BLaER1 (cell line): ENCODE results near the gene EFCAB14.
"Not testable (repeated sequence)": the region's sequence is repeated elsewhere in the genome, so short reads cannot be mapped to it uniquely, and the experiment has no call there.

Source experiments
- H3K27ac ChIP-seq: shearing (Covaris generic); formaldehyde crosslinking; 2 replicates; pipeline ENCODE4 v1.8.1; 2022
- H3K27me3 ChIP-seq: shearing (Covaris generic); formaldehyde crosslinking; 2 replicates; pipeline ENCODE4 v1.8.1; 2022
- H3K36me3 ChIP-seq: shearing (Covaris generic); formaldehyde crosslinking; 2 replicates; pipeline ENCODE4 v1.8.1; 2022
- H3K4me1 ChIP-seq: shearing (Covaris generic); formaldehyde crosslinking; 2 replicates; pipeline ENCODE4 v1.8.1; 2022
- H3K4me2 ChIP-seq: shearing (Covaris generic); formaldehyde crosslinking; 2 replicates; pipeline ENCODE4 v1.8.1; 2022
- H3K4me3 ChIP-seq: shearing (Covaris generic); formaldehyde crosslinking; 2 replicates; pipeline ENCODE4 v1.8.1; 2022
- H3K9ac ChIP-seq: shearing (Covaris generic); formaldehyde crosslinking; 2 replicates; pipeline ENCODE4 v1.8.1; 2022
- H3K9me3 ChIP-seq: shearing (Covaris generic); formaldehyde crosslinking; 2 replicates; pipeline ENCODE4 v1.8.1; 2022
- H4K20me1 ChIP-seq: shearing (Covaris generic); formaldehyde crosslinking; 2 replicates; pipeline ENCODE4 v1.8.1; 2022
- Cebpa-rat ChIP-seq: shearing (Covaris generic); IDR thresholded peaks from 2 replicates; pipeline ENCODE4 v1.8.1; 2022

The EFCAB14 gene

DNA sequence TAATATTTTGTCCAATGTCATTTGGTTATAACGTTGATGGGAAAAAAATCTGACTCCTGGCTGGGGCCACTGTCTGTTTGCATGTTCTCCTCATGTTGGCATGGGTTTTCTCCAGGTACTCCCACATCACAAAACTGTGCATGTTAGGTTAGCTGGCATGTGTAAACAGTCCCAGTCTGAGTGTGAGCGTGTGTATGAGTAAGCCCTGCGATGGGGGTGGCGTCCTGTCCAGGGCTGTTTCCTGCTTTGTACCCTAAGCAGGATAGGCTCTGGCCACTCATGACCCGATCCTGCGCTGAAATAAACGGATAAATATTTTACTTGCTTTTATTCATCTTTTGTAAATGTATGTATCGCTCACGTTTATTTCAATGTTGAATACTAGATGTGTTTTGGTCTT lies 13.5 kb downstream of the EFCAB14 start:
- Histone ChIP-seq H3K9ac (no peak overlapping the region), H3K27ac (no peak overlapping the region), H3K4me3 (no peak overlapping the region), H3K9me3 (no peaks in the 10 kb centered on the region), H3K4me2 (no peak overlapping the region), H3K27me3 (no peaks in the 10 kb centered on the region), H4K20me1 (peaks cover 55% of the 10 kb centered on the region), H3K4me1 (no peaks in the 10 kb centered on the region), H3K36me3 (peaks cover 90% of the 10 kb centered on the region)
- no peak for TF ChIP-seq Cebpa-rat

DNA sequence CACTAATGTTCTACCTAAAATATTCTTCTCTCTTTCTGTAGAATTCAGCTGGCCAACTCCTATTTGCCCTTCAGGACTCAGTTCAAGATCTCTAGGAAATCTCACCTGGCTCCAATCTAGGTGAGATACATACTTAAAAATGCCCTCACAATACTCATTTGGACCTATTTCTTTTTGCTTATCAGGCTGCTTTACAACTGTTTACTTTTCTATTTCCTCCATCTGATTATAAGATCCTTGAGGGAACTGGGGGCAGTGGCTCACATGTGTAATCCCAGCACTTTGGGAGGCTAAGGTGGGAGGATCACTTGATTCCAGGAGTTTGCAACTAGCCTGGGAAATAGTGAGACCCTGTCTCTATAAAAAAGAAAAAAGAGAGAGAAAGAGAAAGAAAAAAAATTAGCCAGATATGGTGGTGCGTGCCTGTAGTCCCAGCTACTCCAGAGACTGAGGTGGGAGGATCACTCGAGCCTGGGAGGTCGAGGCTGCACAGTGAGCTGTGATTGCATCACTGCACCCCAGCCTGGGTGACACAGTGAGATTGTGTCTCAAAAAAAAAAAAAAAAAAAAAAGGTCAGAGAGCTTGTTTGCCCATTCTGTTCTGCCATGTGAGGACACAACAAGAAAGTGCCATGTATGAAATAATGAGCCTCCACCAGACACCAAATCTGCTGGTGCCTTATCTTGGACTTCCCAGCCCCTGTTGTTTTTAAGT lies 14.8 kb downstream of the EFCAB14 start:
- no peaks in the 10 kb centered on the region for H3K27me3 ChIP-seq
- H3K4me1 ChIP-seq: no peaks in the 10 kb centered on the region
- H4K20me1 ChIP-seq: peaks cover 55% of the 10 kb centered on the region
- H3K4me3 ChIP-seq: no peak overlapping the region
- no peak for TF ChIP-seq Cebpa-rat
- H3K36me3 ChIP-seq: peaks cover 93% of the 10 kb centered on the region
- H3K27ac ChIP-seq: no peak overlapping the region
- H3K4me2 ChIP-seq: no peak overlapping the region
- H3K9ac ChIP-seq: no peak overlapping the region
- no peaks in the 10 kb centered on the region for H3K9me3 ChIP-seq

DNA sequence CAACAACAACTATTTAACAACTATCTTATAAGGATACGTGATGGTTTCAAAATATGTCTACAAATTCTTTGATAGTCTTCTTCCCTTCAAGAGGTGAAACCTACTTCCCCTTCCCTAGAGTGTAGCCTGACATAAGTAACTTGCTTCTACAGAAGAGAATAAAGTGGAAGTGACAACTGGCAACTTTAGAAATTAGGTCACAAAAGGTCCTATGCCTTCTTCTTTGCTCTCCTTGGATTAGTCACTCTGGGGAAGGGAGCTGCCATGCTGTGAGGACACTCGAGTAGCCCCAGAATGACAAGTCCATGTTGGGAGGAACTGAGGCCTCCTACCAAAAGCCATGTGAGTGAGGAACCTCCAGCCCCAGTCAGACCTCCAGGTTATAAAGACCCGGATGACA lies 19.2 kb downstream of the EFCAB14 start:
- no peak overlapping the region for H3K27ac ChIP-seq
- H3K4me1 ChIP-seq: no peaks in the 10 kb centered on the region
- peaks cover 94% of the 10 kb centered on the region for H3K36me3 ChIP-seq
- no peak overlapping the region for H3K4me2 ChIP-seq
- no peaks in the 10 kb centered on the region for H3K27me3 ChIP-seq
- H3K9me3 ChIP-seq: peaks cover 8% of the 10 kb centered on the region; the same call in 1 of the 2 replicates
- H3K9ac ChIP-seq: no peak overlapping the region
- no peak for TF ChIP-seq Cebpa-rat
- peaks cover 77% of the 10 kb centered on the region for H4K20me1 ChIP-seq
- no peak overlapping the region for H3K4me3 ChIP-seq

DNA sequence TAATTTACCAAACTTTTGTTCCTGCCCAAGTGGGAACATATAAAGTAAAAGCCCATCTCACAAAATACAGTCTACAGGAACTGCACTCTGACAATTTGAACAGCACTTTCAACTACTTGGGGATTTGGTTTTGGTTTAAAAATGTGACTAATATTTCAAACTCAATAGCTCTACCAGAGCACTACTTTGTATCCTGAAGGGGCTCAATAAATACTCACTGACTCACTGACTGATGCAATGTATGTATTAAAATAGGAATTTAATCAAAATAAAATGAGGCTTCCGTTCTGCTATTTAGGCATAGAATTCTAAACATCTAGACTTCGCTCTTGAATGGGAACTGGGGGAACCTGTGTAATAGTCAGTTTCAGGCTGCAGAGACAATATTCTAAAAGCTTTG lies 21.9 kb downstream of the EFCAB14 start:
- no peak overlapping the region for H3K9ac ChIP-seq
- H3K36me3 ChIP-seq: peaks cover 84% of the 10 kb centered on the region
- H3K27me3 ChIP-seq: no peaks in the 10 kb centered on the region
- no peak for TF ChIP-seq Cebpa-rat
- H3K27ac ChIP-seq: no peak overlapping the region
- H3K4me3 ChIP-seq: no peak overlapping the region
- H3K4me1 ChIP-seq: no peaks in the 10 kb centered on the region
- no peak overlapping the region for H3K4me2 ChIP-seq
- peaks cover 8% of the 10 kb centered on the region; the same call in 1 of the 2 replicates for H3K9me3 ChIP-seq
- peaks cover 75% of the 10 kb centered on the region for H4K20me1 ChIP-seq

DNA sequence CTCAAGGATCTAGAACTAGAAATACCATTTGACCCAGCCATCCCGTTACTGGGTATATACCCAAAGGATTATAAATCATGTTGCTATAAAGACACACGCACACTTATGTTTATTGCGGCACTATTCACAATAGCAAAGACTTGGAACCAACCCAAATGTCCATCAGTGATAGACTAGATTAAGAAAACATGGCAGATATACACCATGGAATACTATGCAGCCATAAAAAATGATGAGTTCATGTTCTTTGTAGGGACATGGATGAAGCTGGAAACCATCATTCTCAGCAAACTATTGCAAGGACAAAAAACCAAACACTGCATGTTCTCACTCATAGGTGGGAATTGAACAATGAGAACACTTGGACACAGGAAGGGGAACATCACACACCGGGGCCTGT lies 24.2 kb downstream of the EFCAB14 start:
- H3K4me2 ChIP-seq, H3K27ac ChIP-seq, H3K27me3 ChIP-seq, H3K4me1 ChIP-seq, H3K9ac ChIP-seq, H3K4me3 ChIP-seq, H3K9me3 ChIP-seq: not testable (repeated sequence)
- Histone ChIP-seq H3K36me3 (peaks cover 88% of the 10 kb centered on the region), H4K20me1 (peaks cover 65% of the 10 kb centered on the region)

- Histone ChIP-seq H4K20me1 (peaks cover 49% of the 10 kb centered on the region), H3K9me3 (peaks cover 8% of the 10 kb centered on the region; the same call in 1 of the 2 replicates), H3K27me3 (no peaks in the 10 kb centered on the region), H3K36me3 (peaks cover 88% of the 10 kb centered on the region), H3K4me1 (peaks cover 10% of the 10 kb centered on the region; the same call in 1 of the 2 replicates), H3K4me3 (no peak overlapping the region), H3K4me2 (no peak overlapping the region), H3K9ac (no peak overlapping the region), H3K27ac (no peak overlapping the region)
- no peak for TF ChIP-seq Cebpa-rat
Measured at GRCh38 chr1:46692811-46693770, 25.8 kb downstream of the EFCAB14 start.

GRCh38 chr1:46691997-46692790 lies 26.7 kb downstream of the EFCAB14 start:
- H3K4me3 ChIP-seq: no peak overlapping the region
- H3K36me3 ChIP-seq: peaks cover 88% of the 10 kb centered on the region
- no peak for TF ChIP-seq Cebpa-rat
- H3K27ac ChIP-seq: no peak overlapping the region
- no peak overlapping the region for H3K4me2 ChIP-seq
- no peak overlapping the region for H3K9ac ChIP-seq
- peaks cover 8% of the 10 kb centered on the region; the same call in 1 of the 2 replicates for H3K9me3 ChIP-seq
- no peaks in the 10 kb centered on the region for H3K27me3 ChIP-seq
- peaks cover 48% of the 10 kb centered on the region for H4K20me1 ChIP-seq
- H3K4me1 ChIP-seq: peaks cover 19% of the 10 kb centered on the region

- H3K4me2 ChIP-seq: no peak overlapping the region
- no peak overlapping the region for H3K9ac ChIP-seq
- peaks cover 20% of the 10 kb centered on the region for H3K4me1 ChIP-seq
- TF ChIP-seq Cebpa-rat: no peak
- H4K20me1 ChIP-seq: peaks cover 37% of the 10 kb centered on the region
- H3K27ac ChIP-seq: no peak overlapping the region
- peaks cover 8% of the 10 kb centered on the region; the same call in 1 of the 2 replicates for H3K9me3 ChIP-seq
- H3K36me3 ChIP-seq: peaks cover 88% of the 10 kb centered on the region
- H3K4me3 ChIP-seq: no peak overlapping the region
- no peaks in the 10 kb centered on the region for H3K27me3 ChIP-seq
Measured at GRCh38 chr1:46690931-46691421, 27.9 kb downstream of the EFCAB14 start.

DNA sequence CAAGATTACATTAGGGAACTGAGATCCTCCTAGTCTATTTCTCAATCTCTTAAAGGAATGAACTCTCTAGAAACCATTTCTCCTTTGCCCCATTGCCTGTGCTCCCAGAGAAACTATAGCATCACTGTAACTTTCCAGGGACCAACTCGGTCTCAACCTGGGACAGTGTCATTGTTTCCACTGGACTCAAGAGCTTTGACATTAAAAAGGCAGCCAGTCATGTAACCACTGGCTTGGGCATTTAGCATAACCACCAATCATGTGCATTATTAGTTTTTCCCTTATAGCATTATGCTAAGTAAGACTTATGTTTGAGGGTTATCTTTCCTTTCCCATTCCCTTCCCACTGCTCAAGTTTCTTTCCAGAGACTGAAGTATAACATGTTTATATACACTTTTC lies 29.0 kb downstream of the EFCAB14 start:
- Histone ChIP-seq H3K4me2 (0 out of 2 replicates have a peak overlapping the region, but pooled peaks have one; percentile 8), H3K27me3 (no peaks in the 10 kb centered on the region), H3K27ac (no peak overlapping the region), H3K9ac (no peak overlapping the region), H3K4me3 (no peak overlapping the region), H3K4me1 (peaks cover 20% of the 10 kb centered on the region), H3K36me3 (peaks cover 88% of the 10 kb centered on the region), H3K9me3 (no peaks in the 10 kb centered on the region), H4K20me1 (peaks cover 37% of the 10 kb centered on the region)
- TF ChIP-seq Cebpa-rat: no peak
